ENCODE measurements around the gene GIMAP2.

GIMAP2 gene

GRCh38 chr7:150735596-150736358 is 50.3 kb downstream of the GIMAP2 start:
- no peak for DNase-seq

GRCh38 chr7:150736864-150737263 is 51.4 kb downstream of the GIMAP2 start:
- DNase-seq = no peak

DNA sequence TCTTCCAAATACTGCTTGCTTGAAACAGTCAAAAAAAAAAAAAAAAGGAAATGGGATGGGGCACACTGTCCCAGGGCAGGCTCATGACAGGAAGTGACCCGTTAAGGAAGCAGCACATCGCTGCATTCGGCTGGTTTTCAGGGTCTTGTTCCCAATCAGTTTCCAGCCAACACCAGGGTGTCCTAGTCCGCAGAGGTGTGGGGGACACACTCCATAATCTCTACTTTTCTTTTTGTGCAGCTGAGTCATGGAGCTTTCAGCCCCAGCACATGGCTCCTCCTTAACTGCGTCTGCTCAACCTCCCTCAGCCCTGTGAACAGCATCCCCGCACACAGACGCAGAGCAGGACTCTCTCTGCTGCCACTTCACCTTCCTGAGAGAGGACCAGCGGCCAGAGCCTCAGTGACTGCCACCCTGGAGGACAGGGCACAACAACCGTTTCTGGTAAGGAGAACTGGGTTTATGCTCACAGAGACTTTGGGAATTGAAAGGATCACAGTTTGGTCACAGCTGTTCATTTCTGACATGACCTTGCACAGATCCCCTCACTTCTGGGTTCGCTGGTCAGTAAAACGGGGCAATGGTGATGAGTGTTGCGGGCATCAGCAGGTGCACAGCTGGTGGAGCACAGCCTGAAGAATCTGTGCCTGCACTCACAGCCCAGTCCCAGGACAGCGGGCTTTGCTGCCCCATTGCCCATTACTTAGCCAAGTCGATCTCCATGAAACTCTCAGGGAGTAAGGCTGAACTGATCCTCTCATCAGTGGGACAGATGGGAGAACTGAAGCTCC is 52.0 kb downstream of the GIMAP2 start, which contains the start of gene GIMAP5:
TSS of gene GIMAP5 (plus strand) at position 154 of the 791 bp plus-strand sequence. CDS start 3,467 bp downstream, outside the sequence.
- DNase-seq = no peak

GRCh38 chr7:150738092-150738491 is 52.6 kb downstream of the GIMAP2 start:
- DNase-seq = no peak

DNA sequence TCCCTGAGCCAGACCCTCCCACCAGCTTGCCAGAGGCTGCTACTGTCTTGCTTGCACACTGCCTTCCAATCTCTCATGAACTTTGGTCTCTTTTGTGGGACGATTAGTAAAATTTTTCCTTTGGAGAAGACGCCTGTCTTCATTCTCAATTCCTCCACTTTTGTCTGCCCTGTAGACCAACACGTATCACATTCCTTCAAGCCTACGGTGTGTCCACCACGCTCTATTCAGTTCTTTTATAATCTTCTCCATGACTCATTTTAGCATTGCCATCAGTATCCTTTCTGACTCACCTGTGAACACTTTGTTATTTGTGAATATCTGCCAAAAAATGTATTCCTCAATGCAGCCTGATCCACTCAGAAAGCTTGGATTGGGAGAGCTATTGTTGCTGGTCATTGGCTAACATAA is 53.1 kb downstream of the GIMAP2 start:
- DNase-seq = no peak

DNA sequence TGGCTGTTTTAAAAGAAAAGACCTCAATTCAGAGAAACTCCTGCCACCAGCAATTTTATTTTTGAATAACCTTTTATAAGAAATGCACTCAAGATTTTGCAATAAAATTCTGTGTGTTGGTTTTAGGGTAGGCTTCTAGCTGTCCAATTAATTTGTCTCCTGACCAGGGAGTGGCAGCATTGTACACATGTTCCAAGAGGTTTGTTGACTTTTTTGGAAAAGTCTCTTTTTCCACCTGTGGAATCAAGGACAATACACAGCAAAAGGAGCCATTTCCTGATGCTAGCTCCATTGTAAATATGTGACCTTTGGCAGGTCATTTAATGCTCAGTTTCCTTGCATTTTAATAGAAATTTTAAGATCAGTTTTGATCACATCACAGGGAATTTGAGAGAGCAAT is 53.5 kb downstream of the GIMAP2 start:
- DNase-seq = no peak

DNA sequence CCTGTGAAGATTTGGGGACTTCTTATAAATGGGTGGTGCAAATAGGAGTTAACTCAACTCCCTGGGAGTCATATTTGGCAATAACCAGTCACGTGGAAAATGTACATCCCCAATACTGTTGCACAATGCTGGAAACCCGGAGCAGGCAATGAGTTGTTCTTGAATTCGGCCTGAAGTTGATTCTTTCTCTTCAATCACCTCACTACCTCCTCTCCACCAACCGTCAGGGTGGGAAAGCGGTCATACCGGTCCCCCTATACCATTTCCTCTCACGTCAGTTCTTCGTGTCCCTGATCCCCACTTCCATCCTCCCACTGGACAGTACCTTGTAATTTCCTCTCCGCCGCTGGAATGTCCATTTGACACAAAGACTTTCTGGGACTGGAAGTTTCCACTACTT is 54.5 kb downstream of the GIMAP2 start:
- DNase-seq = no peak

DNA sequence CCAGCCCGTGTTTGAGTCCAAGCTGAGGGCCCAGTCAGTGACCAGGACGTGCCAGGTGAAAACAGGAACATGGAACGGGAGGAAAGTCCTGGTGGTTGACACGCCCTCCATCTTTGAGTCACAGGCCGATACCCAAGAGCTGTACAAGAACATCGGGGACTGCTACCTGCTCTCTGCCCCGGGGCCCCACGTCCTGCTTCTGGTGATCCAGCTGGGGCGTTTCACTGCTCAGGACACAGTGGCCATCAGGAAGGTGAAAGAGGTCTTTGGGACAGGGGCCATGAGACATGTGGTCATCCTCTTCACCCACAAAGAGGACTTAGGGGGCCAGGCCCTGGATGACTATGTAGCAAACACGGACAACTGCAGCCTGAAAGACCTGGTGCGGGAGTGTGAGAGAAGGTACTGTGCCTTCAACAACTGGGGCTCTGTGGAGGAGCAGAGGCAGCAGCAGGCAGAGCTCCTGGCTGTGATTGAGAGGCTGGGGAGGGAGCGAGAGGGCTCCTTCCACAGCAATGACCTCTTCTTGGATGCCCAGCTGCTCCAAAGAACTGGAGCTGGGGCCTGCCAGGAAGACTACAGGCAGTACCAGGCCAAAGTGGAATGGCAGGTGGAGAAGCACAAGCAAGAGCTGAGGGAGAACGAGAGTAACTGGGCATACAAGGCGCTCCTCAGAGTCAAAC is 56.9 kb downstream of the GIMAP2 start:
- DNase-seq = no peak

All from cerebellar nuclear complex (tissue), 1 donor.